Thyroid gland (tissue), 4 donors: ENCODE measurements around the gene RNF149.

Experiments
- POLR2A ChIP-seq, 2 donors: fragments of 450-650 bp; IDR thresholded peaks; one replicate each; pipeline ENCODE4 v1.6.1; 2017; ENCODE audit warnings: antibody characterized with exemption in 2 of 2, mild to moderate bottlenecking in 2 of 2, moderate library complexity in 1 of 2
- TF ChIP-seq, protein P1 (sequence below), 6 experiments: fragments of 200-600 bp in 3 of 6; fragments of 450-650 bp in 3 of 6; sonication (generic) in 3 of 6; IDR thresholded peaks; one replicate each; pipeline ENCODE4 v1.5.1; 2016 to 2019; ENCODE audit warnings: antibody characterized with exemption in 6 of 6, mild to moderate bottlenecking in 2 of 6, inconsistent platforms in 1 of 6, moderate library complexity in 1 of 6

DNA sequence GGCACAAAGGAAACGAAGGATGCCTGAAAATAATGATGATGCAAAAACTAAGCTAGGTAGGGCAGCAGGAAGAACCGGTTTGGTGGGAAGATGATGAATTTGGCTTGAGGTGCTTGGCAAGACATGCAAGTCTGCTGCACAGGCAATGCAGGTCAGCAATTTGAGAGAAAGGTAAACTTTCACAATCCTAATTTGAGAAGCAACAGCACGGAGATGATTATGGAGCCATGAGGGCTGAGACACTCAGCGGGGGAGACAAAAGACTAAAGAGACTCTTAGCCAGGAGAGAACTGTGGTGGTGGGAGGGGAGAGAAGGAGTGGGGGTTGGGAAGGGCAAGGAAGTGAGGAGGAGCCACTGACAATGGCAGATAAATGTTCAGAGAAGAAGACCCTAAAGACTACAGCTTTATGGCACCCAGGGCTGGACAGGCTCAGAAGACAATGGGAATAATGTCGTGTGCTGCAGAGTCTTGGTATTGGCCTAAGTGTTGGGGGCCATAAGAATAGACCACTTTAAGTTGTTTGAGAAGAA, 19.4 kb upstream of the RNF149 start:
- TF ChIP-seq, protein P1, sequence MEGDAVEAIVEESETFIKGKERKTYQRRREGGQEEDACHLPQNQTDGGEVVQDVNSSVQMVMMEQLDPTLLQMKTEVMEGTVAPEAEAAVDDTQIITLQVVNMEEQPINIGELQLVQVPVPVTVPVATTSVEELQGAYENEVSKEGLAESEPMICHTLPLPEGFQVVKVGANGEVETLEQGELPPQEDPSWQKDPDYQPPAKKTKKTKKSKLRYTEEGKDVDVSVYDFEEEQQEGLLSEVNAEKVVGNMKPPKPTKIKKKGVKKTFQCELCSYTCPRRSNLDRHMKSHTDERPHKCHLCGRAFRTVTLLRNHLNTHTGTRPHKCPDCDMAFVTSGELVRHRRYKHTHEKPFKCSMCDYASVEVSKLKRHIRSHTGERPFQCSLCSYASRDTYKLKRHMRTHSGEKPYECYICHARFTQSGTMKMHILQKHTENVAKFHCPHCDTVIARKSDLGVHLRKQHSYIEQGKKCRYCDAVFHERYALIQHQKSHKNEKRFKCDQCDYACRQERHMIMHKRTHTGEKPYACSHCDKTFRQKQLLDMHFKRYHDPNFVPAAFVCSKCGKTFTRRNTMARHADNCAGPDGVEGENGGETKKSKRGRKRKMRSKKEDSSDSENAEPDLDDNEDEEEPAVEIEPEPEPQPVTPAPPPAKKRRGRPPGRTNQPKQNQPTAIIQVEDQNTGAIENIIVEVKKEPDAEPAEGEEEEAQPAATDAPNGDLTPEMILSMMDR (IDR thresholded peaks at IDR 0.05): no peak
- TF ChIP-seq POLR2A (IDR thresholded peaks at IDR 0.05): no peak
